Dermis microvascular lymphatic vessel endothelial cell (primary cell): Measurements from ENCODE around the gene FAM131C. TPM values are rescaled to one million over a fixed set of nuclear protein-coding genes. Genes with fewer than 3 reads are reported as not detected.
A peak's percentile ranks its signal among the peaks of the same experiment; 100 is the strongest.

ENCODE experiments used
- DNase-seq, 2 donors: peaks; one replicate each; pipeline versions ENCODE4 v3.0.0 to v3.0.0-alpha.2; 2010; ENCODE audit warnings: low read depth in 2 of 2
- total RNA-seq: library from RNA; depleted of rRNA; stranded (reverse); fragments of >200 nt; gene quantifications from 2 replicates; pipeline ENCODE4 v1.2.1, GENCODE V29; 2014

Gene FAM131C
- total RNA-seq, 1 donor from 2014 or later = not detected

DNA sequence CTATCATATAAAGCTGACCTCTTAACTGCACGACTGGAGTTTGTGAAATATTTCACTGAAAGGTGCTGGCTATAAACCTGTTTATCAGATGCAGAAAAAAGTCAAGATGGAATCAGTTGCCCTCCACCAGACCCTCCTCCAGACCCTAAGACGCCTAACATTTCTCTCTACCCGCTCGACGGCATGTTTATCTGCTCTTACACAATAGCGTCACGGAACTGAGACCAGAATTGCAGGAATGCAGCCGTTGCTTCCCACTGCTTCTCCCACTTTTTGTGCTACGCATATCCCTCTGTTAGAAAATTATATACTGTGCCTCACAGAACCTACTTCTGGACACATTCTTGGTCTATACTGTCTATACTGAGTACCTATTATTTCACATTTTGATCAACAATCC lies 28.2 kb upstream of the FAM131C start:
- DNase-seq = no peak

DNA sequence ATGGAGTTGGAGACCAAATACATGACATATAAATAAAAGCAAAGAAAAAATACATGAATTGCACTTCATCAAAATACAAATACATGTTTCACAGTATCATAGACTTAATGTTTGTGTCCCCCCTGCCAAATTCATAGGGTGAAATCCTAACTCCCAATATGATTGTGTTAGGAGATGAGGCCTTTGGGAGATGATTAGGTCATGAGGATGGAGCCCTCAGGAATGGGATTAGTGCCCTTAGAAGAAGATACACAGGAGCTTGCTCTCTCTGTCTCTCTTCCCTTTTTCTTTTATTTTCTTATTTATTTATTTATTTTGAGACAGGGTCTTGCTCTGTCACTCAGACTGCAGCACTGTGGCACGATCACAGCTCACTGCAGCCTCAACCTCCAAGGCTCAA lies 26.0 kb upstream of the FAM131C start:
- DNase-seq = no peak

DNA sequence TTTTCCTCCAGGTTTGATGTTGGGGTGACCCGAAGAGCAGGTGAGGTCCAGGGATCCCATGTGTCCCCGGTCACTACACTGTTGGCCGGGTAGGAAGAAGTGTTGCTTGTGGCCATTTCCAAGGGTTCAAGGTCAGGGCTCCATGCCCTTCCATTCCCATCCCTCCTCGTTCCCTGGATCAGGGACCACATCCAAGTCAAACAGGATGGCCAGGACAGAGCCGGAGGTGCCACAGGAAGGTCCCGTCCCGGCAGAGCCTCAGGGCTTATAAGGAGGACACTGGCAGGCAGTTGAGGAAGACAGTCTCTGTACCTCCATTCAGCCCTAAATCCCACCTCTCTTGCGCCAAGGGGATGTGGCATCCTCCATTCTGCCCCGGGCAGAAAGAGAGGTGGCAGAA lies 22.0 kb upstream of the FAM131C start:
- no peak for DNase-seq

DNA sequence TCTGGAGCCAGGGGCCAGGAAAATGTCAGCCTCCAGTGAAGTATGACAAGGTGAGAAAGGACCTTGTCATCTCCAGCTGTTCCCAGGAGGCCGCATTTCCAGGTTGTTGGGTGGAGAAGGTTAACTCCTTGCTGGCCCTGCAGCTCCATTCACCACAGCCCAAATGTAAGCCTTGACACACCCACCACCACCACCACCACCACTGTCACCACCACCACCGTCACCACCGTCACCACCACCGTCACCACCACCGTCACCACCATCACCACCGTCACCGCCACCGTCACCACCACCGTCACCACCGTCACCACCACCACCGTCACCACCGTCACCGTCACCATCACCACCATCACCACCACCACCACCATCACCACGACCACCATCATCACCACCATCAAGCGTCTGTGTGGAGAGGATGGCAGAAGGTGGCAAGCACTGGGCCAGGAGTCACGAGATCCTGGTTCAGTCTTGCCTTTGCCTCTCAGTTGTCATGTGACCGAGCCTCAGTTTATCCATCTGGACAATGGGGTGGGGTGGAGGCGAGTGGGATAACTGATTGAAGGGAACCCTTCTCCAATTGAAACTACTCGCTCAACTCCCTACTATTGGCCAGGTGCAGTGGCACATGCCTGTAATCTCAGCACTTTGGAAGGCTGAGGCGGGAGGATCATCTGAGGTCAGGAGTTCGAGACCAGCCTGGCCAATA lies 21.2 kb upstream of the FAM131C start:
- no peak for DNase-seq

DNA sequence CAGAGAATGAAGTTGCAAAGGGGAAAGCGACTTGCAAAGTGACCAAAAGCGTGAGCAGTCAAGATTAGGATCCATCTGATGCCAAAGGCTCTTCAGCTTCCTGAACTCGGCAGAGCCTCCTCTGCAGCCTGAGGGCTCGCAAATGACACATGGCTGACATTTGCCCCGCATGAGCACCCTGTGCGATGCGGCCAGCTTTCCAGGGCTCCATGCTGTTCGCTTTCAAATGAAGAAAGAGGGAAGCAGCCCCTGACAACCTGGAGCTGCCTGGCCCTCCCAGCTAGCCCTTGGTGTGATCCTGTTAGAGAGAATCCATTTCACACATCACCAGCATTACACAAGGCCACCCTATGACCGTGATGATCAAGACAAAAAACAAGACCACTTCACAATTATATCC lies 20.2 kb upstream of the FAM131C start:
- no peak for DNase-seq

DNA sequence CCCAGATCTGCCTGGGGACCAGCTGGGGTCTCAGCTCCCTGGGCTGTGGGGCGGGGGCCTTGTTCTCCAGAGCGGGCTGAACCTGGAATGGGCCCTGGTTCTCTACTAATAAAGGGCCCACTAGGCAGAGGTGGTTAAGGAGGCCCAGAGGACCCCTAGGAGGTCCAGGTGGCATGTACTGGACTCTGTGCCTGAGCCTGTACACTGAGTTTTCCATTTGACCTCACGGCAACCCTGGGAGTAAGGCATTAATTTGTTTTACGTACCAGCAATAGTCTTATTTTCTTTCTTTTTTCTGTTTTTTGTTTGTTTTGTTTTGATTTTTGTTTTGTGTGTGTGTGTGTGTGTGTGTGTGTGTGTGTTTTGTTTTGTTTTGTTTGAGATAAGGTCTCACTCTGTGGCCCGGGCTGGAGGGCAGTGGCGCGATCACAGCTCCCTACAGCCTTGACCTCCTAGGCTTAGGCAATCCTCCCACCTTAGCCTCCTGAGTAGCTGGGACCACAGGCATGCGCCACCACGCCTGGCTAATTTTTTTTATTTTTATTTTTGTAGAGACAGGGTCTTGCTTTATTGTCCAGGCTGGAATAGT lies 19.6 kb upstream of the FAM131C start:
- no peak for DNase-seq

DNA sequence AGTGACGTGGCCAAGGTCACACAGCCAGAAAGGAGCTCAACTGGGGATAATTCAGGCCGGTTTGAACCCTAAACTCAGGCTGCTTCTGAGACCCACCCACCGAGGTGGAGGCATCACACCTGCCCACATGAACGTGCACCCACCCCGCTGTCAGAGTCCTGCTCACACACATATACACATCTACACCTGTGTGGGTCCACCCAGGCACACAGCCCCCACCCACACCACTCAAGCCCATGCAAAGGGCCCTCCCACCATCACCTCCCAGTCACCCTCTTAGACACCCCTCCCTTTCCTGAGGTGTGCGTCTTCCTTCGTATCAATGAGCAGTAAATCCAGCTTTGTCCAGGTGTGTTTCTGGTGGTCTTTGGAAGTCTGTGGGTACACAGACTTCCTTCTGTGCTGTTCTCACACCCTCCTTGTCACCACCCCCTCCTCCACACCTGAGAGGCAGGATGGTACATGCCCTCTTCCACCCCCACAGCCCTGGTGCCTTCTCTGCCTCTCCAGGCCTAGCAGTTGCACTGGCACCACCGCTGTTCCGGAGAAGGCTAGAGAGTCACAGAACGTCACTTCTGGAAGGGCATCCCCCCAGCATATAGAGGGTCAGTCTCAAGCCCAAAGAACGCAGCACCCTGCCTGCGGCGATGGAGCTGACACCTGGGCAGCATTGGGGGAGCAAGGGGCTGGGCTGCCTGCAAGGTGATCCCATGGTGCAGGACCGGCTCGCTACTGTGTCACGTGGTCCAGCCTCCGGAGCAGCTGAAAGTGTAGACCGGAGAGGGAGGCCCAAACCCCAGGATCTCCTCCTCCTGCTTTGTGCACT lies 18.9 kb upstream of the FAM131C start:
- no peak for DNase-seq

DNA sequence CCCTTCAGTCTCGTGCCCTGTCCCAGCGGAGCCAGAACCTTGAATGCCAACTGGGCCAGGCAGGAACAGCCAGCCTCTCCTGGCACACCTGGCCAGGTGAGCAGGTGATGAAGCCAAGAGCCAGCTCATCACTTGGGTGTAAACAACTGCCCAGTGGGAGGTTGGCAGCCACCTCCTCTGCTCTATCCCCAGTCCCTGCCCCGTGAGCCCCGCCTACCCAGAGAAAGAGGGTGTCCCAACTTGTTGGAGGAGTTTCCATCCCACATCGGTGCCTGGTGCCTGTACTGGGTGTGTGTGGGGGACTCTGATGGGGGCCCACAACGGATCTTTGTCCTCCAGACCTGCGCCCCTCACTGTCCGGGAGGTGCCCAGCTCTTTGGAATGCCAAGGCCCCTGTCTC lies 17.8 kb upstream of the FAM131C start:
- DNase-seq = no peak

DNA sequence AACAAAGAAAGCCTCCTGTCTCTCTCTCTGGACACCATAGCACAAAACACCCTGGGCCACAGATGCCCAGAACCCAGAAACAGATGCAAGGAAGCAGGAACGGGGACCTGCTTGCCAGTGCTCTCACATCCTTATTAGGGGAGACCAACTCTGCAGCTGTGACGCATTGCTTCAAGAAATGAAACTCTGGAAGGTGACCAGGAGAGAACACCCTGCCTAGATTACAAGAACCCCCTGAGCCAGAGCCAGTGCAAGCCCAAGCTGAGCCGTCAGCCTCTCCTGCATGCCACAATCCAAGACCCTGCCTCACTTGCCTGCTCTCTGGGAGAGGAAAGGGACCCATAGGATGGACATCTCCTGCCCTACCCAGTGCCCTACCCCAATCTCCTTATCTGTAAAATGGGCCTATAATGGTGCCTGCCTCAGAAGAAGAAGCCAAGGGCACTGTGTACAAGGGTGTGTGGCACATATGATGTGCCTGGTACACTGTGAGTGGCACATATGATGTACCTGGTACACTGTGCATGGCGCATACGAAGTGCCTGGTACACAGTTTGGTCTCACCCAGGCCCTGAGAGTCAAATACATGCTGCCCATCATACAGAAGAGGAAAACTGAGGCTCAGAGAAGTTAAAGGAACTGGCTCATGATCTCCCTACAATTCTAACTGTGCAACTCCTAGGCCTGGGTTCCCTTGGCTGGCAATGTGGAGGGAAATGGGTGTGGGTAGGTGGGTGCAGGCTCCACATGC lies 16.8 kb upstream of the FAM131C start:
- no peak for DNase-seq

DNA sequence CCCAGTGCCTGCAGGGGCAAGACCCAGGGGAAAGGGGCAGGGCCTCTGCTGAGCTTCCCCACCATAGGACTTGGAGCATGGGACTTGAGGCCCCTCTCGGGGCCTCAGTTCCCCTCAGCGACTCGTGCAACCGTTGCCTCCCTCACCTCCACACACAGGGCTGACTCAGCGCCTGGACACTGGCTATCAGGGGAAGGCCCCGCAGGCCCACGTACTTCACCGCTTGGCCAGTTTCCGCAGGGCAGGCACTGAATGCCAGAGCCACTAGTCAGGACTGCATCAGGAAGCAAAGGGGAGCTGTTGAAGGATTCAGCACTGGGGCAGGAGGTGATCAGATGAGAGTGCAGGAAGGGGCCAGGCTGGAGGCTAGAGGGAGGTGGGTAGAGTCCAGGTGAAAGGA lies 15.5 kb upstream of the FAM131C start:
- DNase-seq = peak; percentile 54 to 91

DNA sequence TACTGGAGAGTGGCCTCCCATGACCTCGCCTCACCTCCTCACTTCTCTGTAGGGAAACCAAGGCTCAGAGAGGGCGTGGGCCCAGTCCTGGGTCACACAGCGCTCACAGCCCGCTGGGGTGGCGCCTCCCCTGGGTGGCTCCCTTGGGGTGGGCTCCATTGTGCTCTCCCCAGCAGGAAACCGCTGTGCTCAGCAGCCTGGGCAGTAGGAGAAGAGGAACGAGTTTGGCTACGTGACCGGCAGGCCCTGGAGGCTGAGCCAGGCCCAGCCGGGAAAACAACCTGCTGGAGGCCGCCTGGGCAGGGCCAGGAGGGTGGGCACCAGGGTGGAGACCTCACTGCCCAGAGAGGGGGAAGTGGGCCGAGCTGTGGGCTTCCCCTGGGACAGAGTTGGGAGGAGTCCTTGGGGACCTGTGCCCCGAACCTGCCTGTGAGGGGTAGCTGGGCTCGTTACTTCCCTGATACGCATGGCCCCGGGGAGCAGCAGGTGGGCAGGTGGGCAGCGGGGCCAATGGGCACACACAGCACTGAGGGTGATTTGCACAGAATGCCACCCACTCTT lies 15.0 kb upstream of the FAM131C start:
- no peak for DNase-seq

DNA sequence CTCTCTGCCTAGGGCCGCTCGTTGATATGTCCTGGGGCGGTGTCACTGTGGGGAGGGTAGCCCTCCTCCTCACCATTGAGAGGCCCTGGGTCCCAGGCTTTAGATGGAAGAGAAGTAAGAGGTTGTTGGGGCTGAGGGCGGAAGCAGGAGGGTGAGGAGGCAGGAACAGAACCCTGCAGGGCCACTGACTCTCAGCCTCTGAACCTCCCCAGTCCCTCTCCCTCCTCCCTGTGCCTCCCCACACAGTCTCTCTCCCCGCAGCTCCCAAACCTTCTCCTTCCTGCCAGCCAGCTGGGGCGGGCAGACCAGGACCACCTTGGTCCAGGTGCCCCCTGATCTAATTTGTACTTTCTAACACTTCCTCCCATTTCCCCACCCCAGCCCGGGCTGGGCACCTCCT lies 14.3 kb upstream of the FAM131C start:
- DNase-seq = no peak

DNA sequence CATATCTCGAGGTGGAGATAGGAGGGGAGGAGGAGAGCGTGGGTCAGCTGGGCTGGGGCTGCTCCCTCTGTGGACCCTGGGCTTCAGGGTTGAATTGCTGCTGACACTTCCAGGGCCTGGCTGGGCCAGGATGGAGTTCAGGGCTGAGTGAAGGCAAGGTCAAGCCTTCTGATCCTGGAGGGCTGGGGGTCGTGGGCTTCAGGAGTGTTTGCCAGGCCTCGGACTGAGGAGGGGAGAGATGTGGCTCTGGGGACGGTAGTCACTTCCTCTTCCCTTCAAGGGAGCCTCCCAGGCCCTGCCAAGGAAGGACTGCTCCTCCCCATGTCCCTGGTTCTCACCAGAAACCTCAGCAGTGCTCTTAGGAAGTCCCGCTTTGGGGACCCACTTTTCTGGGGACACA lies 12.1 kb upstream of the FAM131C start:
- no peak for DNase-seq

DNA sequence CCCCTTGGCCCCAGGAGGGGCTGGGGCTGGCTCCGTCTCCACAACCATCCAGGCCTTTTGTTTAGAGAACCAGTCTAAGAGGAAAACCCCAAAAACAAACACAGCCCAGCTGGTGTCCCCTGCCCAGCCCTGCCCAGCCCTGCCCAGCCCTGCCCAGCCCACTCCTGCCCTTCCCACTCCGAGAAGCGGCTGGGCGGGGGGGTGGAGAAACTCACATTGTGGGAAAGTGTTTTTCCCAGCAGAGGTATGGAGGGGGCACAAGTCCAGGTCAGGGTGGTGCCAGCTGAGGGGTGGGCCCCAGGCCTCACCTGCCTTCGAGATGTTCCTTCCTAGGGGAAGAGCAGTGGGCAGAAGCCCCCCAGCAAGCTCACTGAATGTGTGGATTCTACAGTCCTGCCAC lies 10.0 kb upstream of the FAM131C start:
- DNase-seq = no peak

DNA sequence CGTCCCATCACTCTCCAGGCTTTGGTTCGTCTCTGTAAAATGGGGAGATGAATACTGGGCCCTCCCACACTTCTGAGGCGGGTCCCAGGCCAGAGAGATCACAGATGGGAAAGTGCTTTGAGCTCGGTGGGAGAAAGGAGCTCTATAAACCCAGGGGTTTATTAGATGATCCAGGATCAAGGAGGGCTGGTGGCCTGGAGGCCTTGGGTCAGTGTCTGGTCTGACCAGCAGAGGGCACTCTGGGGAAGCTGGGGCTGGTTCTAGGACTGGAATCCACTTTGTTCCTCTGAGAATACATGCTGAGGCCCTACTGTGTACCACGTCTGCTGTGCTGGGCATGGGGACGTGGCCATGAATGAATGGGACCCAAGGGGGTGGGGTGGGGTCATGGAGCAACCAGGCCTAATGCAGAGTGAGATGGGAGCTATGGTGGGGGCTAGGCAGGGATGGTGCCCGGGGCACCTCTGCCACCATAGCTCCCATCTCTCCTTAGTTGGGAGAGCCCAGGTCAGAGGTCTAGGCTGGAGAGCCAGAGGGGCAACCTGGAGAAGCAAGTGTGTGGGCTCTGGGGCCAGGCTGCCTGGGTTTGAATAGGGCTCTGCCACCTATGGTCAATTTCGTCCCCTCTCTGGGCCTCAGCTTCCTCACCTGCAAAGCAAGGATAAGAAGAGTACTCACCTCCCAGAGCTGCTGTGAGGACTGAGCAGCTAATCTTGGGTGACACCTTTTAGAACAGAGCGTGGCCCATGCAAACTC lies 9.0 kb upstream of the FAM131C start:
- peak; percentile 48 to 66 for DNase-seq

DNA sequence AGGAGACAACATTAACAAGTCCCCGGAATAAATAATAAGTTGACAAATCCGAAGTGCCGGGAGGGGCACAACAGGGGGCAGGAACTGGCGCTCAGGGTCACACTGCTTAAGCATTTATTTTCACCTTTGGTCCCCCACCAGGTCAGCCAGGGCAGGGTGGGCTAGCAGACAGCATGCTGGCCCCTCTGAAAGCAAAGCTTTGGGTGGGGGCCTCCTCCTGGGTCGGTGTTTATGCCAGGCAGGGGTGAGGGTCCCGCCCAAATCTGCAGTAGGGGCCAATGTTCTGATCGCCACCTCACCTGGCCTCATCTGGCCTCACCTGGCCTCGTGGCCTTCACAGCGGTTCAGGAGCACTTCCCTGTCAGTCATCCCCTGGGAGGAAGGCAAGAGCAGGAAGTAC lies 8.2 kb upstream of the FAM131C start:
- no peak for DNase-seq

DNA sequence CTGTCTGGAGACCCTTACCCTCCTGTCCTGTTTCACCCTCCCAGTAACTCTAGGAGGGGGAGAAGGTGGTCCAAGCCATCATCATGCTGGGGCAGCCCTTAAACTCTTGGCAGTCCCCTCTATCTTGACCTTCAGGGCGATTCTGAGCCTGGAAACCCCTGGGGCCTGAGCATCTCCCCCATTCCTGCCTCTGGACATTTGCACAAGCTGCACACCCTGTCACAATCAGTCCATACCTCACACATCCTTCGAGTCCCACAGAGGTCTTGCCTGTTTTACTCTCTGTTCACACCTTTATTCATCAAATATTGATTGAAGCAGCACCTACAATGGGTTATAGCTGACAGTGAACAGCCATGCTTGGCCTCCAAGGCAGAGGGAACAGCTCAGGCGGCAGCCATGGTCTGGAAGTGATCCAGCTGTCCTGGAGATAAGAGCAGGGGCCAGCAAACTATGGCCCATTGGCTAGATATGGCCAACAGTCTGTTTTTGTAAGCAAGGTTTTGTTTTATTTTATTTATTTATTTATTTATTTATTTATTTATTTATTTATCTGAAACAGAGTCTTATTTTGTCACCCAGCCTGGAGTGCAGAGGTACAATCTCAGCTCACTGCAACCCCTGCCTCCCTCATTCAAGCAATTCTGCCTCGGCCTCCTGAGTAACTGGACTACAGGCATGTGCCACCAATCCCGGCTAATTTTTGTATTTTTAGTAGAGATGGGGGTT lies 7.1 kb upstream of the FAM131C start:
- no peak for DNase-seq

DNA sequence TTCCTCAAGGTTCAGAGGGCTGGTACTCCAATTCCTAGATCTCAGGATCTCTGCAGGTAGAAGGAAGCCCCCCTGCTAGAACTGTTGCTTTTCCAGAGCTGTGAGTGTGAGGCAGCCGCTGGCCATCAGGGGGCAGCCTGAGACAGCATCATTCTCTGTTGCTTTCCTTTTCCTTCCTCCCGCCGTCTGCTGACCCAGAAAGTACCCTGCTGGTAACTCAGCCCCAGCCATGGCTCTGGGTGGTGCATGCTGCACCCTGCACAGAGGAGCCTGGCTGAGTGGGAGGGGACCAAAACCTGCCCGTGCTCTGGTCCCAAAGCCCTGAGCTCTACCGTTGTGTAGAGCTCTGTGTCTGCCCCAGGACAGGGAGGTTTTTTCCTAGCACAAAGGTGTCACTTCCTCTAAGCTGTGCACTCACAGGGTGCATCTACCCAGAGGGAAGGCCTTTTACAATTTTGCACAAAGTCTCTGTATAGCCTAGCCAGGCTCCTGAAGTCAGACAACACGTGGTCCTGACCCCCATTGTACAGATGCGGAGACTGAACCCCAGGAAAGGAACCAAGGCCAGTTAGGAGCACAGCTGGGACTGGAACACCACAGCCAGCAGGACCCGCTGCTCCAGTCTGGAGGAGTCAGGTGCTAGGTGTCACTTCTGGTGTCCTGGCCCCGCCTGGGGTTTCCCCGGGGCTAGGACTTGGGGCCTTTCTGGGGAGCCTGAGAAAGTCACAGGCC lies 5.6 kb upstream of the FAM131C start:
- peak; percentile 46 to 75 for DNase-seq

DNA sequence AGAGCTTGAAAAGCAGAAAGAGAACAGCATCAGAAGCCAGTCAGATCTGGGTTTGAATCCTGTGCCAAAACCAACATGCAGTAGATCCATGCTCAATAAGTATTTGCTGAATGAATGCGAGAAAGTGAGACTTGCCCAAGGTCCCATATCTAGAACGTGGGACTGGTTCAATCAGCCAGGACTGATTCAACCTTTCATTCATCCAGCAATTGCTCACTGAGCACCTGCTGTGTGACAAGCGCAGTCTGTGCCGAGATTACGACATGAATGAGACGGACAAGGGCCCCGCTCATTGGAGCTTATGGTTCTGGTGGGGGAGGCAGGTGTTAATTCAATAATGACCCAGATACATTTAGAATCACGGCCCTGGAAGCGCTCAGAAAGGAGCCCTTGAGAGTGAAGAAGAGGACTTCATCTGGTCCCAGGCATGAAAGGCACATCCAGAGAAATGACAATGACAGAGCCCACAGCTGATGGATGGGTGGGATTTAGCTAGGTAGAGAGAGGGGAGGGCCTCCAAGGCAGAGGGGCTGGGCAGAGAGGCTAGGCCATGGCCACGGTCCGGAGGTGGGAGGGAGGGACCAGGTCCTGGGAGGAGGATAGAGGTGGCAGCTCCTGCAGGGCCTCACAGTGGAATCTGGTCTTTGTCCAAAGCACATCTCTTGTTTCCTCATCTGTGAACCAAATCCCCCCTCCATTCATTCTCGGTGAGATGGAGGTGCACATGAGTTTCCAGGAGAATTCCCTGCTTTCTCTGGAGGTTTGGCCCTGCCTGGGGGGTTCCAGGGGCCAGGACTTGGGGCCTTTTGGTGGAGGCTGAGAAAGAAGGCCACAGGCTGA lies 4.2 kb upstream of the FAM131C start:
- no peak for DNase-seq
